ENCODE measurements around the gene PACS2.

GRCh38 chr14:105439710-105440553 lies 125.4 kb downstream of the PACS2 start:
- TF ChIP-seq CTCF (IDR thresholded peaks at IDR 0.05; ENCODE audit: poor library complexity), result no peak
- TF ChIP-seq EZH2 (IDR thresholded peaks at IDR 0.05; ENCODE audit: borderline replicate concordance), result no peak
- no peak for TF ChIP-seq EZH2phosphoT487 (IDR thresholded peaks at IDR 0.05; ENCODE audit: low read depth, severe bottlenecking, unreplicated experiment)
